Measurements from ENCODE around the gene PIGL. TPM values are rescaled to one million over a fixed set of nuclear protein-coding genes. Genes with fewer than 3 reads are reported as not detected.

Gene PIGL
- total and polyA plus RNA-seq, 2 donors (not counting 1 experiment from before 2014, with no cell fraction given) = 86.7 to 88.2 TPM

DNA sequence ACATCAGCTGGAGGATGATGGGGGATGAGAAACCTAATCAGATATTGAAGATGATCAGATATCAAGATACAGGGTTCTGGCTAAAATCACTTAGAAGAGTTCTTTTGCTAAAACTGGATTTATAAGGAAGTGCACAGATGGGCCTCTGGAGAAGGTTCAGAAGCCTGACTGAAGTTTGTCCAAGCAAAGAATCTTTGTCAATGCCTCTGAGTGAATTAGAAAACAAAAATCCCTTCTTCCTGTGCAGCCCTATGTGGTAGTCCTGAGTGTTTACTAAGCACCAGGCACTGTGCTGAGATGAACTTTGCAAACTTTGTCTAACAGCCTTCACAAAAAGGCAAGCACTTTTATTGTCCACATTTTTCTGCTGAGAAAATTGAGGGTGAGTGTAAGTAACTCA lies 147.6 kb downstream of the PIGL start:
- Histone ChIP-seq H3K36me3 (replicated peaks in 1 of 2; ENCODE audit: control extremely low read depth in 1 of 2, control insufficient read depth in 1 of 2, extremely low read depth in 1 of 2, insufficient read depth in 2 of 2, low read length in 1 of 2) (no peaks in the 10 kb centered on the region), H4K20me1 (ENCODE audit: control insufficient read depth, insufficient read depth, low read length, poor library complexity, severe bottlenecking) (no peaks in the 10 kb centered on the region), H3K4me3 (ENCODE audit: control extremely low read depth in 1 of 5, extremely low read depth in 1 of 5, insufficient read depth in 1 of 5, low read depth in 2 of 5, low read length in 4 of 5) (no peak overlapping the region), H3K9me3 (ENCODE audit: control extremely low read depth in 1 of 3, control insufficient read depth in 2 of 3, insufficient read depth in 1 of 3, low read length in 2 of 3) (no peaks in the 10 kb centered on the region), H3K27me3 (replicated peaks in 1 of 4; ENCODE audit: control extremely low read depth in 1 of 4, control insufficient read depth in 3 of 4, insufficient read depth in 4 of 4, low read length in 3 of 4) (no peaks in the 10 kb centered on the region), H3K9ac (ENCODE audit: low read length) (no peak overlapping the region), H3K27ac (ENCODE audit: low read length in 2 of 2) (no peak overlapping the region), H3K4me1 (ENCODE audit: control insufficient read depth in 2 of 2, insufficient read depth in 2 of 2, low read length in 2 of 2) (peaks cover 0 to 4% of the 10 kb centered on the region in 2 donors), H3K4me2 (replicated peaks; ENCODE audit: low read depth, low read length, poor library complexity, severe bottlenecking) (no peak overlapping the region), H3K79me2 (ENCODE audit: control insufficient read depth, insufficient read depth, low read length) (no peaks in the 10 kb centered on the region), H2AFZ (ENCODE audit: insufficient read depth, low read depth, low read length, poor library complexity, severe bottlenecking) (no peak overlapping the region)
- TF ChIP-seq CTCF (IDR thresholded peaks at IDR 0.05) (no peak), EZH2 (IDR thresholded peaks at IDR 0.05; ENCODE audit: borderline replicate concordance, insufficient read depth, low read depth, low read length, poor library complexity, severe bottlenecking) (no peak)
- H3K27me3 Mint-ChIP-seq = no peaks in the 10 kb centered on the region
- no peak overlapping the region for H3K27ac Mint-ChIP-seq
- ATAC-seq (ENCODE audit: low read depth) (no peak), DNase-seq (no peak)
- POLR2A ChIA-PET = interaction anchor here (0.7 to 1.2 kb wide), 4 partner anchors 11 to 74 kb away, joined by 3 to 4 read pairs (median 3); partner anchors contain the start of genes CENPV and UBB
- H3K9me3 Mint-ChIP-seq (ENCODE audit: insufficient read depth) = no peaks in the 10 kb centered on the region
- no peaks in the 10 kb centered on the region for H3K4me1 Mint-ChIP-seq
- CTCF ChIA-PET = interaction anchor here (0.6 to 8.0 kb wide), 30 partner anchors 9 to 225 kb away, joined by 3 to 158 read pairs (median 6); partner anchors contain the start of genes CENPV, TRPV2 and UBB
- H3K4me3 Mint-ChIP-seq = no peak overlapping the region
- intact Hi-C loops (cut with micrococcal nuclease) = loop anchor here (2.0 kb wide), 1 partner anchor 224 kb away; no protein-coding TSS in a partner anchor

DNA sequence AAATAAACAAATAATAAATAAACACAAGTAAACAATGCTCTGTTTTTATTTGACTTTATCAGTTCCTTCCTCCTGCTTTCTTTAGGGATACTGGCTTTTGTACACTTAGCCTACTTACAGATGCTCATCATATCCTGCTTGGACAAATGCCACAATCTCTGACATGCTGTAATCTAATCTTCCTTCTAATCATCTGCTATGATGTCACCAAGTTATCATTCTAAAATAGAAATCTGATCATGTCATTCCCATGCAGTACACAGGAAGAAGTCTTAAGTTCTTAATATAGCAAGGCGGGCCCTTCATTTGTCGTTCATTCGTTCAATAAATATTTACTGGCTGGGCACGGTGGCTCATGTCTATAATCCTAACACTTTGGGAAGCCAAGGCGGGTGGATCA lies 154.7 kb downstream of the PIGL start:
- no peaks in the 10 kb centered on the region for H3K79me2 ChIP-seq (ENCODE audit: control insufficient read depth, insufficient read depth, low read length)
- no peaks in the 10 kb centered on the region for H3K36me3 ChIP-seq (replicated peaks in 1 of 2; ENCODE audit: control extremely low read depth in 1 of 2, control insufficient read depth in 1 of 2, extremely low read depth in 1 of 2, insufficient read depth in 2 of 2, low read length in 1 of 2)
- H3K27ac Mint-ChIP-seq = no peak overlapping the region
- no peaks in the 10 kb centered on the region for H3K4me1 Mint-ChIP-seq
- no peak overlapping the region for H2AFZ ChIP-seq (ENCODE audit: insufficient read depth, low read depth, low read length, poor library complexity, severe bottlenecking)
- ATAC-seq (ENCODE audit: low read depth) = no peak
- no peaks in the 10 kb centered on the region for H3K27me3 Mint-ChIP-seq
- no peak for TF ChIP-seq EZH2 (IDR thresholded peaks at IDR 0.05; ENCODE audit: borderline replicate concordance, insufficient read depth, low read depth, low read length, poor library complexity, severe bottlenecking)
- TF ChIP-seq CTCF (IDR thresholded peaks at IDR 0.05) = no peak
- no peaks in the 10 kb centered on the region for H3K4me1 ChIP-seq (ENCODE audit: control insufficient read depth in 2 of 2, insufficient read depth in 2 of 2, low read length in 2 of 2)
- POLR2A ChIA-PET = no interaction called here
- no peak overlapping the region for H3K4me2 ChIP-seq (replicated peaks; ENCODE audit: low read depth, low read length, poor library complexity, severe bottlenecking)
- no peaks in the 10 kb centered on the region for H3K9me3 Mint-ChIP-seq (ENCODE audit: insufficient read depth)
- intact Hi-C loops (cut with micrococcal nuclease) = no loop called here
- no peak for DNase-seq
- 83% methylated on average over 1 of the region's 5 CpGs for WGBS (ENCODE audit: insufficient coverage)
- H3K27me3 ChIP-seq (replicated peaks in 1 of 4; ENCODE audit: control extremely low read depth in 1 of 4, control insufficient read depth in 3 of 4, insufficient read depth in 4 of 4, low read length in 3 of 4) = no peaks in the 10 kb centered on the region
- no peaks in the 10 kb centered on the region for H4K20me1 ChIP-seq (ENCODE audit: control insufficient read depth, insufficient read depth, low read length, poor library complexity, severe bottlenecking)
- no peak overlapping the region for H3K4me3 Mint-ChIP-seq
- no peak overlapping the region for H3K4me3 ChIP-seq (ENCODE audit: control extremely low read depth in 1 of 5, extremely low read depth in 1 of 5, insufficient read depth in 1 of 5, low read depth in 2 of 5, low read length in 4 of 5)
- H3K9me3 ChIP-seq (ENCODE audit: control extremely low read depth in 1 of 3, control insufficient read depth in 2 of 3, insufficient read depth in 1 of 3, low read length in 2 of 3) = no peaks in the 10 kb centered on the region
- no peak overlapping the region for H3K27ac ChIP-seq (ENCODE audit: low read length in 2 of 2)
- CTCF ChIA-PET = interaction anchor here (0.6 to 4.8 kb wide), 2 partner anchors 7 to 56 kb away, joined by 3 to 24 read pairs; no protein-coding TSS in a partner anchor
- H3K9ac ChIP-seq (ENCODE audit: low read length) = no peak overlapping the region

Data from B cell (primary cell).